Testis (tissue), 3 donors: ENCODE results near the gene FUZ. TPM values are rescaled to one million over a fixed set of nuclear protein-coding genes. Genes with fewer than 3 reads are reported as not detected.

Experiments
- DNase-seq: peaks from one replicate; pipeline ENCODE4 v3.0.0-alpha.2; 2019
- H3K27ac ChIP-seq, 2 donors: fragments of 200-600 bp; sonication (generic); one replicate each; pipeline ENCODE4 v1.5.1; 2019
- H3K27me3 ChIP-seq: fragments of 200-600 bp; sonication (generic); one replicate; pipeline ENCODE4 v1.5.1; 2019
- H3K36me3 ChIP-seq: fragments of 200-600 bp; sonication (generic); one replicate; pipeline ENCODE4 v1.5.1; 2017; ENCODE audit warnings: low read depth; ENCODE audit errors: missing control alignments
- H3K4me1 ChIP-seq: fragments of 200-600 bp; sonication (generic); one replicate; pipeline ENCODE4 v1.5.1; 2019
- H3K4me3 ChIP-seq, 2 donors: fragments of 200-600 bp; sonication (generic); one replicate each; pipeline ENCODE4 v1.5.1; 2017 to 2019
- H3K9me3 ChIP-seq: fragments of 200-600 bp; sonication (generic); one replicate; pipeline ENCODE4 v1.5.1; 2017
- CTCF ChIP-seq, 3 experiments: fragments of 450-650 bp in 2 of 3; fragments of 200-600 bp in 1 of 3; sonication (generic) in 1 of 3; IDR thresholded peaks; one replicate each; pipeline ENCODE4 v1.5.1; 2016 to 2019; ENCODE audit warnings: antibody characterized with exemption in 3 of 3, mild to moderate bottlenecking in 2 of 3, moderate library complexity in 1 of 3
- POLR2A ChIP-seq: fragments of 450-650 bp; IDR thresholded peaks from one replicate; pipeline ENCODE4 v1.6.1; 2017; ENCODE audit warnings: antibody characterized with exemption, mild to moderate bottlenecking, moderate library complexity
- WGBS, 2 donors: methylation state at CpG; one replicate each; pipeline ENCODE4 v1.1.5; 2018; 5-methylcytosine and 5-hydroxymethylcytosine counted together
- intact Hi-C: fragments of 100-400 bp; cut with DNase I; formaldehyde crosslinking; loops from one replicate; pipeline ENCODE4 v1.15.1; 2023; ENCODE audit warnings: low total_unique reads
- polyA plus RNA-seq: library from polyadenylated mRNA; stranded (reverse); fragments of 350-450 nt; fragmentation: Illumina TruSeq; extraction: RNeasy Lipid Tissue Mini Kit (QIAGEN cat#74804); gene quantifications from one replicate; pipeline ENCODE4 v1.2.3, GENCODE V29; 2014; ENCODE audit warnings: low read depth, low replicate concordance; ENCODE audit not compliant: insufficient read depth
- total RNA-seq, 2 donors: library from RNA; depleted of rRNA; stranded (reverse); fragments of >200 nt; gene quantifications; one replicate each; pipeline ENCODE4 v1.2.3, GENCODE V29; 2016

The FUZ gene
- total and polyA plus RNA-seq, 3 donors from 2014 or later = 56.0 to 101 (median 98.0) TPM

GRCh38 chr19:49848938-49849337 is 35.8 kb upstream of the FUZ start:
- 81 to 91% methylated on average over 3 of the region's 3 CpGs for WGBS, 2 donors
- intact Hi-C loops = no loop called here
- TF ChIP-seq CTCF (IDR thresholded peaks at IDR 0.05) = no peak
- no peak for TF ChIP-seq POLR2A
- DNase-seq = no peak
- no peak overlapping the region for H3K4me3 ChIP-seq
- no peaks in the 10 kb centered on the region for H3K9me3 ChIP-seq
- H3K36me3 ChIP-seq = no peaks in the 10 kb centered on the region
- H3K27me3 ChIP-seq = no peaks in the 10 kb centered on the region
- H3K27ac ChIP-seq = no peak overlapping the region
- peaks cover 20% of the 10 kb centered on the region for H3K4me1 ChIP-seq

- no peaks in the 10 kb centered on the region for H3K9me3 ChIP-seq
- DNase-seq = no peak
- H3K36me3 ChIP-seq = no peaks in the 10 kb centered on the region
- peaks cover 11% of the 10 kb centered on the region for H3K4me1 ChIP-seq
- H3K4me3 ChIP-seq = no peak overlapping the region
- no peak overlapping the region for H3K27ac ChIP-seq
- WGBS, 2 donors = 81 to 90% methylated on average over 10 of the region's 10 CpGs
- H3K27me3 ChIP-seq = no peaks in the 10 kb centered on the region
- intact Hi-C loops = no loop called here
- TF ChIP-seq POLR2A (no peak), CTCF (IDR thresholded peaks at IDR 0.05) (no peak)
Measured at GRCh38 chr19:49847731-49848696, 34.9 kb upstream of the FUZ start.

GRCh38 chr19:49846408-49846807 is 33.3 kb upstream of the FUZ start:
- no peak overlapping the region for H3K27ac ChIP-seq

GRCh38 chr19:49845414-49845813 is 32.3 kb upstream of the FUZ start:
- Histone ChIP-seq H3K4me1 (no peaks in the 10 kb centered on the region), H3K4me3 (no peak overlapping the region), H3K9me3 (no peaks in the 10 kb centered on the region), H3K36me3 (no peaks in the 10 kb centered on the region), H3K27ac (no peak overlapping the region), H3K27me3 (no peaks in the 10 kb centered on the region)
- WGBS, 2 donors = 84 to 86% methylated on average over 3 of the region's 3 CpGs
- TF ChIP-seq CTCF (IDR thresholded peaks at IDR 0.05) (no peak), POLR2A (no peak)
- DNase-seq = no peak
- intact Hi-C loops = no loop called here

More at GRCh38 chr19:49846408-49846807, 33.3 kb upstream of the FUZ start:
- no peak for DNase-seq
- intact Hi-C loops = no loop called here
- Histone ChIP-seq H3K4me1 (no peaks in the 10 kb centered on the region), H3K9me3 (no peaks in the 10 kb centered on the region), H3K4me3 (no peak overlapping the region), H3K36me3 (no peaks in the 10 kb centered on the region), H3K27me3 (no peaks in the 10 kb centered on the region)
- TF ChIP-seq CTCF (IDR thresholded peaks at IDR 0.05) = no peak
- TF ChIP-seq POLR2A = no peak
- 78 to 86% methylated on average over 5 of the region's 5 CpGs for WGBS, 2 donors
